ENCODE results near the gene SCARB1.

Gene SCARB1

DNA sequence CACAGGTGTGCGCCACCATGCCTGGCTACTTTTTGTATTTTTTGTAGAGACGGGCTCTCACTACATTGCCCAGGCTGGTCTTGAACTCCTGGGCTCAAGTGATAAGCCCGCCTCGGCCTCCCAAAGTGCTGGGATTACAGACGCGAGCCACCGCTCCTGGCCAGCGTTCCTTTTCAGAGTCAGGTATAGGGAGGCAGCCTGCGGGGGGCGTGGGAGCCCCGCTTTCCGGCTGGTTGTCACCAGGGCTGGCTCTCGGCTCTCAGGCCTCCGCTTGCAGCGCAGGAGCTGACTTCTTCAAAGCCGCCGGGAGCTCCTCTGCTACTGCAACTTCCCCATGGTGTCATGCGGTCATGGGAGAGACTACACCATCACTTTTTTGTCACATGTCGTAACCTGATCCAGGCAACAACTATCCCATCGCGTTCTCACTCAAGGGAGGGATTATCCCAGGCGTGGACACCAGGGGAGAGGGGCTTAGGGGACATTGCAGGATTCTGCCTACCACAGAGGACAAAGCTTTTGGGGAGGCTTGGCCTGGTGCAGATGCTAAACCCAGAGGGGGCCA lies 129.4 kb downstream of the SCARB1 start:
- H3K4me3 Mint-ChIP-seq, result no peak overlapping the region
- H3K4me1 Mint-ChIP-seq (ENCODE audit: low read depth), result peaks cover 7% of the 10 kb centered on the region
- no peaks in the 10 kb centered on the region for H3K36me3 Mint-ChIP-seq (ENCODE audit: low read depth)

GRCh38 chr12:124733086-124733485 lies 130.6 kb downstream of the SCARB1 start:
- DNase-seq (ENCODE audit: low spot score), result no peak
- H3K27me3 Mint-ChIP-seq (ENCODE audit: low read depth), result no peaks in the 10 kb centered on the region
- no peak overlapping the region for H3K4me3 Mint-ChIP-seq
- no peaks in the 10 kb centered on the region for H3K36me3 Mint-ChIP-seq (ENCODE audit: low read depth)
- H3K27ac Mint-ChIP-seq, result no peak overlapping the region
- H3K9me3 Mint-ChIP-seq, result no peaks in the 10 kb centered on the region
- peaks cover 7% of the 10 kb centered on the region for H3K4me1 Mint-ChIP-seq (ENCODE audit: low read depth)

More for the DNA sequence above, 129.4 kb downstream of the SCARB1 start:
- Mint-ChIP-seq H3K27ac (no peak overlapping the region), H3K27me3 (ENCODE audit: low read depth) (no peaks in the 10 kb centered on the region), H3K9me3 (no peaks in the 10 kb centered on the region)
- DNase-seq (ENCODE audit: low spot score), result no peak

DNA sequence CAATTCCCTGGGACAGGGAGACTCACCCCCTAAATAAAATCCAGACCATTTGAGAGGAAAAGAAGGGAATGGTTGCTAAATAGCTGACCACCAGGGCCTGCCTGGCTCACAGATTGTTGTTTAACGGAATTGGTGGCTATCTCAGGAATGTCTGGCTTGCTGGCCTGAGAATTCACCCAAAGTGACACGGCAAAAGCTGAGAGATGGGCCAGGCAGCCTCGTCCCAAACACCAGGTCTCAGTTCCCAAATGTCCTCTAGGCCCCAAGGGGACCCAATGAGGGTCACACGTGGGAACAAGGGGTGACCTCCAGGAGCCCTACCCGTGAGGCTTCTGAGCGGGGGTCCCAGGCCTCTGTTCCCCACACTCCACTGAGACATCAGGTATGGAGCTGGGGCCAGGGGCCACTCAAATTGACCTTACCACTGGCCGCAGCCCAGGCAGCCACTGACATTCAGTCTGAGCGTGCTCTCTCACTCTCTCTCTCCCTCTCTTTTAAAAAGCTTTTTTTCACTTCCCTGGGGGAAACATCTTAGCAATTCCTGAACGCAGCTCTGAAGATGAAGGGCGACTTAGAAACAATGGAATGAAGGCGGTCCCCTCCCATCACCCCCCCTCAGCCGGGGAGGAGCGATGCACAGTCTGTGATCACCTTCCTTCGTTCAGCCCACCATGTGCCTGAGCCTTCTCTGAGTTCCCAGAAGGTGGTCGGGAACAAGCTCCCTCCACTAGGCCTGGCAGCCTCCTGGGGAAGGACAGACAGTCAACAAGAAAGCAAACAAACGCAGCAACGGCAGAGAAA lies 131.2 kb downstream of the SCARB1 start:
- Mint-ChIP-seq H3K4me1 (ENCODE audit: low read depth) (peaks cover 7% of the 10 kb centered on the region), H3K27me3 (ENCODE audit: low read depth) (no peaks in the 10 kb centered on the region), H3K27ac (no peak overlapping the region)

DNA sequence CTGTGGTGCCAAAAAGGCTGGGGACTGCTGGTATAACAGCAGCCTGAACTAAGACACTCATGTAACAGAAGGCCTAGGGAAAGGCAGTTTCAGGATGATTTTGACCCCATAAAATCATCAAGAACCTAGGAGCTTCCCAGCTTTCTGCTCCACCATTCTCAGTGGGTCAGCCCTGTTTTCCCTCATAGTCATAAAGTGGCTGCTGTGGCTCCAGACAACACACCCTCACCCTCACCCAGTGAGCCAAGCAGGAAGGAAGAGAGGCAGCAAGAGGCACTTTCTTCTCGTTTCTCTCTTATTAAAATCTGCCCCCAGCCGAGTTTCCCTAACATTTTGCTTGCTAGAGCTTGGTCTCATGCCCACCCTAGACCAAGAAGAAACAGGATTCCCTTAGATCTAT lies 131.8 kb downstream of the SCARB1 start:
- no peak overlapping the region for H3K27ac Mint-ChIP-seq
- peaks cover 5% of the 10 kb centered on the region for H3K4me1 Mint-ChIP-seq (ENCODE audit: low read depth)
- no peak overlapping the region for H3K4me3 Mint-ChIP-seq
- H3K9me3 Mint-ChIP-seq, result no peaks in the 10 kb centered on the region
- no peaks in the 10 kb centered on the region for H3K36me3 Mint-ChIP-seq (ENCODE audit: low read depth)
- no peak for DNase-seq (ENCODE audit: low spot score)
- H3K27me3 Mint-ChIP-seq (ENCODE audit: low read depth), result peaks cover under 1% of the 10 kb centered on the region

More for the DNA sequence above, 131.2 kb downstream of the SCARB1 start:
- H3K9me3 Mint-ChIP-seq, result no peaks in the 10 kb centered on the region
- no peak for DNase-seq (ENCODE audit: low spot score)
- no peak overlapping the region for H3K4me3 Mint-ChIP-seq
- no peaks in the 10 kb centered on the region for H3K36me3 Mint-ChIP-seq (ENCODE audit: low read depth)

DNA sequence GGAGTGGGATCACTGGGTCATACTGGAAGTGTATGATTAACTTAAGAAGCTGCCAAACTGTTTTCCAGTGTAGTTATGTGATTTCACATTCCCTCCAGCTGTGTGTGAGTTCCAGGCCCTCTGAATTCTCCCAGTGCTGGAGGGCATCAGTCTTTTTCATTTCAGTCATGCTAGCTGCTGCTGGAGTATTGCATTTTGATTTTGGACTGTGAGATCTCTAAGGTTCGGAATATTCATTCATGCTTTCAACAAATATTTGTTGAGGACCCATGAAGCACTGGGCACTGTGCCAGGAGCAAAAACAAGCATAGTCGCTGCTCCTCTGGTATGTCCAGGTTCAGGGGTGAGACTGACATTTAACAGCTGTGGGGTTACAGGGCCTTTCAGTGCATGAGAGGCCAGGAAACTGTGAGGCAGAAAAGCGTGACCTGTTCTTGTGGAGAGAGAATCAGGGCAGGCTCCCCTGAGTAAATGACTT lies 133.2 kb downstream of the SCARB1 start:
- peaks cover 7% of the 10 kb centered on the region for H3K27me3 Mint-ChIP-seq (ENCODE audit: low read depth)
- no peaks in the 10 kb centered on the region for H3K36me3 Mint-ChIP-seq (ENCODE audit: low read depth)
- H3K4me1 Mint-ChIP-seq (ENCODE audit: low read depth), result no peaks in the 10 kb centered on the region
- no peak overlapping the region for H3K4me3 Mint-ChIP-seq
- H3K27ac Mint-ChIP-seq, result no peak overlapping the region
- H3K9me3 Mint-ChIP-seq, result no peaks in the 10 kb centered on the region
- no peak for DNase-seq (ENCODE audit: low spot score)

DNA sequence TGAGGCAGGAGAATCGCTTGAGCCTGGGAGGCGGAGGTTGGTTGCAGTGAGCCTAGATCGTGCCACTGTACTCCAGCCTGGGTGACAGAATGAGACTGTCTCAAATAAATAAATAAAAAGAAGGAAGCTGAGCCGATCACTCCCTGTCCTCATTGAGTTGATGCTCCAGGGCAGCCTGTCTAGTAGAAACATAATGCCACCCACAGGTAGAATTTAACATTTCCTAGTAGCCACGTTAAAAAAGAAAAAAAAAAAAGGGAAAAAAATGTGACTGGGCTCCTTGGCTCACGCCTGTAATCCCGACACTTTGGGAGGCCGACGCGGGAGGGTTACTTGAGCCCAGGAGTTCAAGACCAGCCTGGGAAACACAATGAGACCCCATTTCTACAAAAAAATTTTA lies 135.7 kb downstream of the SCARB1 start:
- Mint-ChIP-seq H3K4me3 (no peak overlapping the region), H3K27me3 (ENCODE audit: low read depth) (peaks cover 12% of the 10 kb centered on the region), H3K4me1 (ENCODE audit: low read depth) (no peaks in the 10 kb centered on the region), H3K27ac (no peak overlapping the region), H3K9me3 (no peaks in the 10 kb centered on the region), H3K36me3 (ENCODE audit: low read depth) (no peaks in the 10 kb centered on the region)
- no peak for DNase-seq (ENCODE audit: low spot score)

GRCh38 chr12:124727264-124727800 lies 136.3 kb downstream of the SCARB1 start:
- no peak for DNase-seq (ENCODE audit: low spot score)
- H3K27ac Mint-ChIP-seq, result no peak overlapping the region

More at GRCh38 chr12:124727264-124727800, 136.3 kb downstream of the SCARB1 start:
- Mint-ChIP-seq H3K9me3 (no peaks in the 10 kb centered on the region), H3K27me3 (ENCODE audit: low read depth) (peaks cover 12% of the 10 kb centered on the region), H3K4me1 (ENCODE audit: low read depth) (no peaks in the 10 kb centered on the region), H3K36me3 (ENCODE audit: low read depth) (no peaks in the 10 kb centered on the region), H3K4me3 (no peak overlapping the region)
